DMS114 treated with DMSO at 0.1 percent for 48 hours (cell line): ENCODE results near the gene RACGAP1.
A peak's percentile ranks its signal among the peaks of the same experiment; 100 is the strongest.

Source experiments
- DNase-seq: peaks from one replicate; lab custom pipeline; 2025; ENCODE audit not compliant: unreplicated experiment; lab: John Stamatoyannopoulos, UW

Gene RACGAP1

DNA sequence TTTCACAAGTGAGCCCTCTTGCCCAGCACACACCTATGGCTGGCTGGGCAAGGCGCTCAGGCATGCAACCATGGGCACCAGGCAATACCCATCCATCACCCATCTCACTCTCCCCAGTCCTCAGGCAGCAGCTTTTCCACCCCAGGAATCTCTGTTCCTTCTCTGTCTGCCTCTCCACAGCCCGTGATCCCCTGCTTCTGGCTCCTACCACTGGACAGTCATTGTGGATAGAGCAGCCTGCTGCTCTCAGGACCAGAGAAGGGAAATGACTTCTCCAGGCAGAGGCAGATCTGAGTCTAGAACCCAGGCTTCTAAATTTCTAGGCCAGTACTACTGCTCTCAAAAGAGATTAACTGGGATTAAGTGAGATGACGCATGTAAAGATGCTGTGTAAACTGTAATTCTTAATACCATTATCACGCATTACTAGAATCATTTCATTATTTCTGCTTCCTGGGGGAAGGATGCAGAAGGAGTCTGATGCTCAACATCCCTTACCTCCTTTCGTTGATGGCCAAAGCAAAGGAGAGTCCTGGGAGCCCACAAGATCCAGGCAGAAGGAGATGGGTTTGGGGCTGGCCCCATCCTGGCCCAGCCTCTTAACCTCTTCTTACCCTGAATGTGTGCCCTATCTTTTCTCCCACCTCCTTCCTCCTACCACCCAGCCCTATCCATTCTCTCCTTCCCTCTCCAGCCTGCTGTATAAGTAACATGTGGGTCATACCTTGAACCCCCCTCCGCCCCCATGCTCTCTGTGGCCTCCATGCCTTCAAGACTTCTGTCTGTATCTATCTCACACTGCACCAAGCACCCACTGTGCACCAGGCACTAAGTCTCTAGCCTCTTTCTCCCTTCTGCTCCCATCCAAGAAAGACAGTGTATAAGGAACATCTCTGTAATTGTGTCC, 68.4 kb downstream of the RACGAP1 start:
- DNase-seq: no peak

DNA sequence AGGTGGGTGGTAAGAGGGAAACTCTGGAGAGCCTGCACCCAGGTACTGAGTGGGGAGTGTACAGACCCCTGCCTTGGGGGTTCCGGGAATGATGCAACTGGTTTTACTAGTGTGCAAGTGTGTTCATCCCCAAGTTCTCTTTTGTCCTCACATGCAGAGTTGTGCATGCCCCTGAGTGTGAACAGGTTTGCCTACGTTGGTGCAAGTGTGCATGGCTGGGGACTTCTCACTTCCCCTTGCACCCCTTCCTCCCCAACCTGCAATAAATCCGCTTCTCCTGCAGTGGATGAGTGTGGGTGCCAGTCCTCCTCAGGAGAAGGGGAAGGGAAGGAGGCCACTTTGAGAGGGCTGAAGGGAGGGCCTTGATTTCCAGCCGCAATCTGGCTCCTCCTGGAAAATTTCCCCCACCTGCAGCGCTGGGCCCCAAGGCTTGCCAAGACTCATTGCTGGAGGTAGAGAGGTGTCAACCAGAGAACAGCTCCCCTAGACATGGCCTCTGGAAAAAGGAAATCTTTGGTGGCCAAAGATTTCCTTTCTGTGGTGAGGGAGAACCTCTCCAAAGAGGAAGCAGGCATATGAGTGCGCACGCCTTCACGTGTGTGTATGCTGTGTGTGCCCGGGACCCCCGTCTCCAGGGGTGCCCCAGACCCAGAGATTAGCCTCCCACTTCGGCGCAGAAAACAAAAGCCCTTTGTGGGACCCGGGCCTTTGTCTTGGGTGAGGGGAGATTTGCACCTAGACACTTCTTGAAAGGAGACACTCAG, 69.2 kb downstream of the RACGAP1 start:
- no peak for DNase-seq

DNA sequence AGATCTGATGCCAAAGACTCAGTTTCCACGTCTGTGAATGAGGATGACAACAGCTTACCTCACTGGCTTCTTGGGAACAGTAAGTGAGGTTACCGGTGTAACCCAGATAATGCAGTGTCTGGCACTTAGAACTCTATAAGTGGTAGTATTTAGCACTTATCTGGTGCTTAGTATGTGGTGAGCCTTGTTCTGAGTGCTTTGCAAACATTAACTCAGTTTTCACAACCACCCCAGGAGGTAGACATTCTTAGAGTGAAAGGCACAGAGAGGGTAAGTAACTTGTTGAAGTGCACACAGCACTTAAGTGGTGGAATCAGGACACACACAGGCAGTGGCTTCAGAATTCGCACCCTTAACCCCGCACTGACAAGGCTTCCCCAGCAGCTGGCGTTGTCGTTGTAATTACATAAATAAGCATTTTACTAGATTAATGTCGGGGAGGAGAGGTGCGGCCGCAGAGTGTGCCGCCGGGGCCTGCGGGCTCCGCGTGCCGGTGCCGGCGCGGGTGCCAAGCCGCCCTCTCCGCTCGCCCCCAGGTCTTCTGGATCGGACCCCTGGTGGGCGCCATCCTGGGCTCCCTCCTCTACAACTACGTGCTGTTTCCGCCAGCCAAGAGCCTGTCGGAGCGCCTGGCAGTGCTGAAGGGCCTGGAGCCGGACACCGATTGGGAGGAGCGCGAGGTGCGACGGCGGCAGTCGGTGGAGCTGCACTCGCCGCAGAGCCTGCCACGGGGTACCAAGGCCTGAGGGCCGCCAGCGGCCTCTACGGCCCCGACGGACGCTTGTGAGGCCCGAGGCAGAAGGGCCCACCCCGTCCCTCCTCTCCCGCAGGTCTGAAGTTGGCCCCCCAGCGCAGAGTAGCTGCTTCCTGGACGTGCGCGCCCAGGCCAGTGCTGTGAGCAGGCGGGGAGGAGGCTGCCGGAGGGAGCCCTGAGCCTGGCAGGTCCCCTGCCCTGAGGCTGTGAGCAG, 70.1 kb downstream of the RACGAP1 start:
- no peak for DNase-seq

DNA sequence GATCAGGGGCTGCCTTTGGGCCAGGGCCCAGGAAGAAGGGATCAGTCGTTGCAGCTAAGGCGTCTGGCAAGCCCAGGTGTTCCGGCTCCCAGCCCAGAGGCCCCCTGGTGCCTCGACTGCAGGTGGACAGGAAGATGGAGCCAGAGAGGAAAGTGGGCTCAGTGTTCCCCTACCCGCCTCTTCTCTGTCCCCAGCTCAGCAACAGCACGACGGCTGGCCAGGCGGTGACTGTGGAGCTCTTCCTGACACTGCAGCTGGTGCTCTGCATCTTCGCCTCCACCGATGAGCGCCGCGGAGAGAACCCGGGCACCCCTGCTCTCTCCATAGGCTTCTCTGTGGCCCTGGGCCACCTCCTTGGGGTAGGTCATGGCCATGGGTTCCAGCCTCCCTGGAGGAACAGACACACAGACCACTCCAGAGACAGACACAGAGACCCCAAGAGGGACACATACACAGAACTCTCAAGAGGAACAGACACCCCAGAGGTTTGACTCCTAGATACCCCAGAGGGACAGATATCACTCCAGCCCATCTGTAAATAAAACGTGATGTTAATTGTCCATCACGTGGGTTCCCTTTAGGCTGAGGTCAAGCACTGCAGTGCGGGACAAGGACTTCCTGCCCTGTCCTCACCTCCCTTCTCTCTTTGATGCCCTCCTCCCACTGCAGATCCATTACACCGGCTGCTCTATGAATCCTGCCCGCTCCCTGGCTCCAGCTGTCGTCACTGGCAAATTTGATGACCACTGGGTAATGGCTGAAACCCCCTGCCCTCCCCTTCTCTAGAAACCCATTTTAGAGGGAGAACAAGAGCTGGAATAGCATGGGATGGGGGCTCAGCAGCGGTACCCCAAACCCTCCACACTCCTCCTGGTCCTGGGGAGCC, 71.1 kb downstream of the RACGAP1 start:
- DNase-seq: no peak

DNA sequence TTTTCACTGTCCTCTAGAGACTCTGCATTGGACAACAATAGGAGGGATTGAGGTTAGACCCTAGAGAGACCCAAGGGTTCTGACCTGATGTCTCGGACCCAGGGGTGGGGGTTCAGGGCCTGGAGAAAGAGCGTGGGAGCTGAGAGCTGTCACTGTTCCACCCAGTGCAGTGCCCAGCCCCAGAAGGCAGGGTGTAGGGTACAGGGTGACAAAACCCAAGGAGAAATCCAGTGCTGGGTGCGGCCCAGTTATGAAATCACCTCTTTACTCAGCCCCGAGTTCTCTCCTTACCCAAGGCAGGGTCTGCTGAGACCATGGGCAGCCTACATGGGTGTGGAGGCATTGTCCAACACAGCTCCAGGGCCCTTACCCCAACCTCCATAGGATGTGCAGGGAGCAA, 72.1 kb downstream of the RACGAP1 start:
- no peak for DNase-seq

DNA sequence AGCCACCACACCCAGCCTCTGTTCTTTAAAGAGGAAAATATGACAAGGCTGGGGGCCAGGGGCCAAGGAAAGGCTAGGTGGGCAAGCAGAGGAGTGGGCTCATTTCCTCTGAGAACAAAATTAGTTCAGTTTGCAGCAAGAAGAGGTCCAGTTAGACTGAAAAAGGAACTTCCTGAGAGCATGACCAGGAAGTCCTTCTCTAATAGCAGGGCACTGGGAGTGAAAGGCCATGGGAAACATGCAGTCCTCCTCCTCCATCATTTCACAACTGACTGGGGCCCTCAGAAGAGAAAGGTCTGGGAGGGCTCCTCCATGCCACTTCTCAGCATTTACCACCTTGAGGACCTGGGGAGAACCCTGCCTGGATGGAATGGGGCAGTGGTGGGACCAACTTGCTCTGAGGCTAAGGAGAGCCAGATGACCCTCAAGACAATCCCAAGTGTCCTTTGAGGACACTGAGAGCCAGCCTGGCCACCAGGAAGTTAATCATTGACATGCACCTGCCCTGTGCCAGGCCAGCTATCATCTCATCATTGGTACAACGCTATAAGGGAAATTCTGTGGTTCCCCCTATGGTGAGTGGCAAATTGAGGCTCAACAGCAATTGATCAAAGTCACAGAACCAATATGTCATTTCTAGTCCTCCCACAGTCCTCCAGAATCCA, 72.8 kb downstream of the RACGAP1 start:
- no peak for DNase-seq

DNA sequence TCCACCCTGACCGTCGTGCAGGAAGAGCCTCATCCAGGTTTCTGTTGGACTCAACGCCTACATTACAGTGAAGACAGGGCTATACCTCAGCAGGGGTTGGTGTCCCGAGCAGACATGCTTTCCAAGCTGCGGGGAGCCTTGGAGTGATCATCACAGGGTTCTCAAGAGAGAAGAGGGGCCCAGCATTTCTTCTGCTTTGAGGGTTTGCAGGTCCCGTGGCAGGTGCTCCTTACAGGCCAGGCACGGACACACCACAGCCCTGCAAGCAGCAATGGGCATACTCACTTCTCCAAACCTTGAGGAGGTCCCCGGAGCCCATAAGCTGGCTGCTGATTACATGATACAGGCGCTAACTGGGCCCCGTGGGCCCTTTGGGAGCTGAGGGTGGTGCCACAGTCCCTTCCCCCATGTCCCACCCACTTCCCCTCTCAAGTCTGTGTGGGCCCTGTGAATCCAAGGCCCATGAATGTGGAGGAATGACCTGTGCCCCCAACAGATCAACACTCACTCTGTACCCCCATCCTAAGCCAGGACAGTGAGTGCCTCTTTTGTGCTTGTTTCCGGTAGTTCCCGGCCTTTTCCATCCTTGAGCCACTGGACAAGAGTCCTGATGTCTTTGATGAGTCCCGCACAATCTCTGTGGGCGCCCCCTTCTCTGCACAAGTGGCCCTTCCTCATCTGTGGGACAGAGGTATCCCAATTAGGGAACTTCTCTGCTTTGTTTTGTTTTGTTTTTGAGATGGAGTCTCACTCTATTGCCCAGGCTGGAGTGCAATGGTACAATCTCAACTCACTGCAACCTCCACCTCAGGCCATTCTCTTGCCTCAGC, 73.7 kb downstream of the RACGAP1 start:
- DNase-seq: no peak

DNA sequence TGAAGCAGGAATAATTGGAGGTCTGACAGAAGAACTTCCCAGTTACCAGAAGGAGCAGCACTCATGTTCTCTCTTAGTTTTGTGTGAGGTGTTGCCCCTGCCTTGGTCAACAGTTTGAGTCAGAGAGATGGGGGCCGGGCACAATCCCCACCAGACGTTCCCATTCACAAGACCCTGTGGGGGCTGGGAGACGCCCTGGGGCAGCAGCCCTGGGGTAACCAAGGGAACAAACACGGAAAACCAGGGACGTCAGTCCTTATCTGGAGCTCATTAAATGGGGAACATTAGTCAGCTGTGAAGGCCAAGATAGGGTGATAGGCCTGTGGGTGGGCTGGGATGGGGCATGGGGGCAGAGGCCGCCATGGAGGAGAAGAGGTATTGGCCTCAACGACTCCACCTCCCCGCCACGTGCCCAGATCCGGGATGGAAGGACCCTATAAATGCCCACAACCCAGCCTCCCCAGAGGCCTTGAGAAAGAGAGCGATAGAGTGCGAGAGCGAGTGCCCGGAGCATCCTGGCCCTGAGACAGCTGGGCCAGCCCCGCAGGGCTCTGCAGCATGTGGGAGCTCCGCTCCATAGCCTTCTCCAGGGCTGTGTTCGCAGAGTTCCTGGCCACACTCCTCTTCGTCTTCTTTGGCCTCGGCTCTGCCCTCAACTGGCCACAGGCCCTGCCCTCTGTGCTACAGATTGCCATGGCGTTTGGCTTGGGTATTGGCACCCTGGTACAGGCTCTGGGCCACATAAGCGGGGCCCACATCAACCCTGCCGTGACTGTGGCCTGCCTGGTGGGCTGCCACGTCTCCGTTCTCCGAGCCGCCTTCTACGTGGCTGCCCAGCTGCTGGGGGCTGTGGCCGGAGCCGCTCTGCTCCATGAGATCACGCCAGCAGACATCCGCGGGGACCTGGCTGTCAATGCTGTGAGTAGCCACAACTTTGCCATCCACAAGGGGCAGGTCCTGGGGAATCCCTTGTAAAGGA, 74.7 kb downstream of the RACGAP1 start, which contains the start of gene AQP2:
TSS of gene AQP2 (plus strand) at position 465 of the 979 bp plus-strand sequence. CDS start at position 559, 94 bp downstream.
- DNase-seq: no peak

DNA sequence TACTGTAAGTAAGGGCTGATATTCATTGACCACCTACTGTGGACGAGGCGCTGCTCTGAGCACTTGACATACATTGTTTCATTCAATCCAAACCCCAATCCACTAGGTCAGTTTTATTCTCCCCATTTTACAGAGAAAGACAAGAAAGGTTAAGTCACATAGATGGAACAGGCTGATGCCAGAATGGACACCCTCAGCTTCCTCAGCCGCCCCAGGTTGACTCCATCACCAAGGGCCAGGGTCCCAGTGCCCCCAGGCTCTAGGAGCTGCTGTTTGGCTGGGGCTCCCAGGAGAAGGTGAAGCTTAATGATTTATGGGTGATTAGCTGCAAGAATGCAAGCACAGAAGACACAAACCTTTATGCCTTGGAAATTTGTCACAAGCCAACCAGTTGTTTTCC, 75.4 kb downstream of the RACGAP1 start:
- DNase-seq: no peak

DNA sequence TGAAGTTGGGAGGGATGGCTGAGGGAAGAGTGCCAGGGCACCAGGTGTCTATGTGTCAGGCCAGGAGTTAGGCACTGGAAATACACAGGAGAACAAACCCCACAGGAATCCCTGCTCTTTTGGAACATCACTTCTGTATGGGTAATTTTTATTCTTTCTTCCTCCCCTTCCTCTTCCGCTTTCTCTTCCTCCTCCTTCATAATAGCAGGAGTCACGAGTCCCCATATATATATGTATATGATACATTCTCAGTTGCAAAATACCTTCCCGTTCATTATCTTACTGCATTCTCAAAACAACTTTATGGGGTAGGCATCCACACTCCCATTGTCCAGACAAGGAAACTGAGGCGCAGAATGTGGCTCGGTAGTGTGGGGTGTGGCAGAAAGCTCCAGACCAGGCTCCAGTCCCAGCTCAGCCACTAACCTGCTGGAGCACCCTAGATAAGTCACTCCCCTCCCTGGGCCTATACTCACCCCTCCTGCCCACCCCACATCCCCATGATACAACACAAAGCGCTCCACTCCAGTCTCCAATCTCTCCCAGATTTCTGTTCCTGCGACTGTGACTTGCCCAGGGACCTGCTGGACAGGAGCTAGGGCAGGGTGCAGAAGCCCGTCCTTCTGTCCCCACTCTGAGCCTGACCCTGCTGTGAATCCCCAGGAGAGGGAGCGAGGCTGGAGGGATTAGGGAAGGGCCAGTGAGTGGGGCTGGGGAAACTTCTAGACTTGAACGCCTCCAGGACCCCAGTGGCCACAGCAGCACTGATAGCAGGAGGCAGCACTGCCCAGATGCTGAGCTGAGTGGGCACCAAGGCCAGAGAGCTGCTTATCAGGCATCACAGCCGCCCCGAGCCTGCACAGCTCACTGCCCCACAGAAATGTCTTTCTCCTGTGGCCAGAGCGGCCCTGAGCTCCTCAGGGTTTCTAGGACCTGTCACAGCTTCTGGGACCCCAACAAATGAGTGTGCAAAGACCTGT, 76.1 kb downstream of the RACGAP1 start:
- DNase-seq: no peak

DNA sequence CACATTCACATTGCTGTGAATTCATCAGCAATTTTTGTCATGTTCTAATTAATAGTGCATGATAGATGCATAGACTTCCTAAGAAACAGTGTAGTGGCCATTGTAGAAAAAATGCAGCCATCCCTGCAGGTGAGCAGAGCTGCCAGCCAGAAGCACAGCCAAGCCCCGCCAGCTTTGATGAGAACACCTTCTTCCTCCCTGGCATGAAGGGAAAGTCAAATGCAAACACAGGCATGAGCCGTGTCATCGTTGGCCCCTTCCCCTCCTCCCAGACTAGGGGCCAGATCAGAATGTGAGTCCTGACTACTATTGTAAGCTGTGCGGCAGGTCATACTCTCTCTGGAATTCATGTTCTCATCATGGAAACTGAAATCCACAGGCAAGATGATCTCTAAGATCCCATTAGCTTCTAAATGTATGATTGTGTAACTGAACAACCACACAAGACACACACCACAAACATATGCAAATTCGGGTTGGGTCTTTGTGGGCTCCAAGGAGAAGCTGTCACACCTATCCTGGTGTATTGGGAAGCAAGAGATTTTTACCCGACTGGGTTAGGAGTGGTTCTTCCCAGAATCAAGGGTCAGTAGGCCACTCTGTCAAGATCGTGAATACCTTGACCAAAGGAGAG, 77.6 kb downstream of the RACGAP1 start:
- no peak for DNase-seq

DNA sequence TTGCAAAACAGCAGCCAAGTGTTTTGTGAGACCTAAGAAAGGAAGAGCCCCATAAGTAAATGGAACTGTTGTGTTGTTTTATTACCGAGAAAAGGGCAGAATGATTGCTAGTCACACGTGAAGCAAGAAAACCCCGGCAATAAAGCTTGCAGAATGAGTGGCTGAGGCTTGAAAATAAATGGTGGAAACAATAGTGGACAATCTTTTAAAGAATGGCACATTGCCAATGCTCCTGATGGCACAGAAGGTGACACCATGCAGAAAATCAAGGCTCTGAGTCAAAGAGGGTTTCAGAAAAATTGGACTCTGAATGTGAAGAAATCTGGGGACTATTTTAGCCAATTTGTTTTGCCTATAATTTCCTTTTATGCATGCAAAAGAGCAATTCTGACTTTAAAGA, 78.8 kb downstream of the RACGAP1 start:
- DNase-seq: no peak

DNA sequence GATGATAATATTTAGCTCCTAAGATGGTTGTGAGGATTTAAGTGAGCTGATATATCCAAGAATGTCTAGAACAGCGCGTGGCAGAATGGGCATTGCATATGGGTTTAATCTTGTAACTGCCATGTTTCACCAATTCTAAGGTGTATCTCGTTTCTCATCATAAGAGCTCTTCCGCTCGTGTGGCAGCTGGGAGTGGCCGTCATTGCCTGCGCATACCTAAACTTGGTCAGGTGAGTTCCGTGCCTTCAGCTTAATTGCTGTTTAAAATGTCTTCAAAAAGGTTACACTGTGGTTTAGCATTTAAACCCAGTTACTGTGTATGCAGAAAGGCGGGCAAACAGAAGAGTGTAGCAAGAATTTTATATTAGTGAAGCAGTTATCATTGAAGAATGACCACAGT, 79.2 kb downstream of the RACGAP1 start:
- no peak for DNase-seq

DNA sequence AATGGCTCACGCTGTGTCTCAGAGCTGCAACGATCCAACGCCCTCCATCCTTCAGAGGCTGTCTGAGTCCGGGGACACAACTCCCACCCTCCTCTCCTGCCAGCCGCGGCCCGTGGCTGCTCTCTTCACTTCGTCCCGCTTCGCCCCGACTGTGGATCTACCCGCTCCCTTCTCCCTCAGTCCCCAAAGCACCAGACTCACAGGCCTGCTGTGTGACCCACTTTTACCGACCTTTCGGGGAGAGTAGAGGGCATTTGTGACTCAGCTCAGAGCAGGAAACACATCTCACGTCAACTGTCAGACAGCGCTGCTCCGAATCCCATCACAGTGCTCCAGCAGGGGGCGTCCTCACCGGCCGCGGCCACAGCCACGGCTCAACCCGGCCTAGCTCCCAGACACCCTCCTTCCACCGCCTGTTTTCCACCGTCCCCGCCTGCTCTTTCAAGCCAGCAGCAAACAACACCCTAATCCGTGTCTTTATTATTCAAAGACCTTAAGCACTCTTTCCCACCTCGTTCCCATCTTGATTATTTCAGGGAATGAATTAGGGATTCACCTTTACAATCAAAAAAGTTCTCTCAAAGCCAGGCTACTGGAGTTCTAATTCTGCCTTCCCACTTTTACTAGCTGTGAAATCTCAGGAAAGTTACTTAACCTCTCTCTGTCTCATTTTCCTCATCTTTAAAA, 79.8 kb downstream of the RACGAP1 start:
- DNase-seq: peak; percentile 80

DNA sequence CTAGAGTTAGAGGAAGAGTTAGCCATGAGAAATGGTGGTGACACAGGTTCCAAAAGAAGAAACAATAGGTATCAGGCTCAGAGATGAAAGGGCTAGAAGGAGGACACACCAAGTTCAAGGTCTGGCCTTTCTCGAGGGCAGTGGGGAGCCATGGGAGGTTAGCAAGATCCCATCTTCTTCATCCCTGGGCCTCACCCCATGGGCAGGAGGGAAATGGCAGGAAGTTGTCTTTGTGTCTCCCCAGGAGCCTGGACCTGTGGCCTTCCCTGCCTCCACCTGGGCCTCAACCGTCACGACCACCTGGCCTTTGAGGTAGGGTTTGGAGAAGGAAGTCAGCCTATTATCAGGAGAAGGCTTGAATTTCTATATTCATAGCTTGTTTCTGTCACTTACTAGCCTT, 80.6 kb downstream of the RACGAP1 start:
- no peak for DNase-seq
